Activated T-cell treated with anti-CD3 and anti-CD28 coated beads, Interleukin-2, amount 50 U/mL, for 72 hours (primary cell): ENCODE measurements around the gene C6orf47. TPM values are rescaled to one million over a fixed set of nuclear protein-coding genes. Genes with fewer than 3 reads are reported as not detected.
A peak's percentile ranks its signal among the peaks of the same experiment; 100 is the strongest.

Experiments used
- ATAC-seq, 2 donors: fragments of 150-1000 bp; cut with Tn5 transposase; replicated peaks in 1 of 2; 2 replicates each; pipeline ENCODE4 v1.10.0; 2021; ENCODE audit warnings: moderate library complexity in 2 of 2, mild to moderate bottlenecking in 1 of 2
- DNase-seq, 2 donors: peaks; one replicate each; pipeline ENCODE4 v3.0.0; 2021 to 2022; ENCODE audit warnings: mixed read lengths in 1 of 2
- H3K27ac Mint-ChIP-seq: one replicate; pipeline ENCODE4 v1.8.0; 2022; ENCODE audit warnings: mild to moderate bottlenecking, moderate library complexity, mixed read lengths
- H3K27me3 Mint-ChIP-seq: one replicate; pipeline ENCODE4 v1.8.0; 2022; ENCODE audit warnings: low read depth, mixed read lengths
- H3K36me3 Mint-ChIP-seq, 2 donors: one replicate each; pipeline ENCODE4 v1.8.0; 2022; ENCODE audit warnings: mixed read lengths in 2 of 2, mild to moderate bottlenecking in 1 of 2; ENCODE audit not compliant: insufficient read depth in 2 of 2
- H3K4me1 Mint-ChIP-seq: one replicate; pipeline ENCODE4 v1.8.0; 2022; ENCODE audit warnings: low read depth, mixed read lengths
- H3K4me3 Mint-ChIP-seq, 2 donors: one replicate each; pipeline ENCODE4 v1.8.0; 2022; ENCODE audit warnings: mild to moderate bottlenecking in 2 of 2, mixed read lengths in 2 of 2, moderate library complexity in 2 of 2
- H3K9me3 Mint-ChIP-seq, 2 donors: one replicate each; pipeline ENCODE4 v1.8.0; 2022; ENCODE audit warnings: mixed read lengths in 2 of 2
- total RNA-seq, 2 donors: library from RNA; stranded (reverse); gene quantifications; one replicate each; pipeline ENCODE4 v1.2.3, GENCODE V29; 2022

C6orf47 gene
- total RNA-seq, 2 donors from 2014 or later: 21.1 to 22.5 TPM

DNA sequence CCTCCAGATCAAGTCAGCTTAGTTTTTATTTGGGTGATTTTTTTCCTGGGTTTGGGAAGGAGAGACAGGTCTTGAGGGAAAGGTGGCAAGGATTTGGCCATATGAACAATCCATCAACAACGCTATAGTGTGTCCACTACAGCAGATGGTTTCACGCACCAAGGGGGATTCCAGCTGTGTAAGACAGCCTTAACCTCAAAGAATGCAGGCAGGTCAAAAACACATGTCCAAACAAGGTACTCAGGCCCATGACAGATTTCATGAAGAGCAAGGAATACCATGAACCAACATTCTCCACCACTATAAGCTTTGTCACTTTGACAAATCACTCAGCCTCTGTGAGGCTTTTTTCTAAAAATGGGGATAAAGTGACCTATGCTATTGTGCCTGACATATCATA is 43.6 kb downstream of the C6orf47 start:
- Mint-ChIP-seq H3K4me3 (peak overlapping the region; percentile 75 to 88), H3K36me3 (peaks cover 7 to 10% of the 10 kb centered on the region in 2 donors), H3K9me3 (no peaks in the 10 kb centered on the region), H3K4me1 (peaks cover 50% of the 10 kb centered on the region), H3K27ac (peak overlapping the region; percentile 66), H3K27me3 (no peaks in the 10 kb centered on the region)
- DNase-seq: no peak
- ATAC-seq: no peak

DNA sequence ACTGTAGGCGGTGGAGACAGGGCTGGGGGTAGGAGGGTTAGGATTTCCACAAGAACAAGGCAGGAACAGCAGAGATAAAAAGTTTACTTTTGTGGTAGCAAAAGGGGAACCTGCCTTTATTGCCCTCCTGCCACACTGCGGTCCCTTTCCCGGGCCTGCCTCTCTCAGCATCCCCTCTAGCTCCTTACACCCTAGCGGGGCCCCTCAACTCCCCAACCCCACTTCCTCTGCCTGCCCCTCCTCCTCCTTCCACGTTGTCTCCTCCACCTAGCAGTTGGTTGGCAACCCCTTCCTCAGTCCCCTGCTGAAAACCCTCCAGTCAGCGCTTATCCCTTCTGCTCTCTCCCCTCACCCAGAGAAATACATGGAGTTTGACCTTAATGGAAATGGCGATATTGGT is 44.8 kb downstream of the C6orf47 start:
- ATAC-seq (no peak), DNase-seq (peak; percentile 49 to 52)
- Mint-ChIP-seq H3K9me3 (no peaks in the 10 kb centered on the region), H3K27ac (peak overlapping the region; percentile 66), H3K4me3 (peak overlapping the region; percentile 75 to 88), H3K4me1 (peaks cover 44% of the 10 kb centered on the region), H3K27me3 (no peaks in the 10 kb centered on the region), H3K36me3 (no peaks in the 10 kb centered on the region)

DNA sequence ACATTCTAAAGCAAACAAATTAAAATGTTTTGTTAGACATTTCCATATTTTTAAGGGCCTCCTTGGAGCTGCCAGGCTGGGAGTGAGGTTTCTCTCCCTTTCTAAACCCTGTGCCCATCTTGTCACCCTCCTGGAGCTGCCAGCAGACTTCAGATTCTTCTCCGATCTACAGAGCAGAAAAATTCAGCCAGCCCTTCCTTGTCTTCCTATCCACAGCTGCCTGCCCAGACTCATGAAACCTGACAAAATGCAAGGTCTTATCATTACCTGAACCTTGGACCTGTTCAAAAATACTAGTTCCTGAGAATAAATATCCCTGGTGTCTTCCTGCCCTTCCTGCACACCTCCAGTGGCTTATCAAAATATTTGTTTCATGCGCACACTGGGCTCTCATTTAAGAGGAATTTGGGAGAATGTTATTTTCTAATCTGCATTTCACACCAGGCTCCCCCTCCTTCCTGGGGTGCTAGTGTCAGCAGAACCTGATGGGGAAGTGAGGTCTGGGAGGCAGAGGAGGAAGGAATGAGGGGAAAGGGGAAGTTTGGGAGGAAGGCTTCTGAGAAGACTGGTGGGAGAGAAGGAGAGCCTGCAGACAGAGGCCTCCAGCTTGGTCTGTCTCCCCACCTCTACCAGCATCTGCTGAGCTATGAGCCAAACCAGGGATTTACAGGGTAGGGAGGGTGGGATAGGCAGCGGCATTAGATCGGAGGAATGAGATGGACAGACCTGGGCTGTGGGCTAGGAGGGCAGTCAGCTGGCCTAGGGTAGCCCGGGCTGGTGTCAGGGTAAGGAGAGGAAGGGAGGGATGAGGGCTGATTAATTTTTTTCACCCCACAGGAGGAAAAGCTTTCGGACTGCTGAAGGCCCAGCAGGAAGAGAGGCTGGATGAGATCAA is 45.6 kb downstream of the C6orf47 start, which contains the start of gene AIF1:
TSS of gene AIF1 (plus strand) at position 551 of the 895 bp plus-strand sequence. CDS start at position 647, 96 bp downstream.
- Mint-ChIP-seq H3K9me3 (no peaks in the 10 kb centered on the region), H3K4me1 (peaks cover 44% of the 10 kb centered on the region), H3K4me3 (peak within 1 kb of the TSS; percentile 75 to 88), H3K27me3 (no peaks in the 10 kb centered on the region), H3K27ac (peak within 1 kb of the TSS; percentile 66), H3K36me3 (no peaks in the 10 kb centered on the region)
- DNase-seq: no peak
- ATAC-seq: no peak

DNA sequence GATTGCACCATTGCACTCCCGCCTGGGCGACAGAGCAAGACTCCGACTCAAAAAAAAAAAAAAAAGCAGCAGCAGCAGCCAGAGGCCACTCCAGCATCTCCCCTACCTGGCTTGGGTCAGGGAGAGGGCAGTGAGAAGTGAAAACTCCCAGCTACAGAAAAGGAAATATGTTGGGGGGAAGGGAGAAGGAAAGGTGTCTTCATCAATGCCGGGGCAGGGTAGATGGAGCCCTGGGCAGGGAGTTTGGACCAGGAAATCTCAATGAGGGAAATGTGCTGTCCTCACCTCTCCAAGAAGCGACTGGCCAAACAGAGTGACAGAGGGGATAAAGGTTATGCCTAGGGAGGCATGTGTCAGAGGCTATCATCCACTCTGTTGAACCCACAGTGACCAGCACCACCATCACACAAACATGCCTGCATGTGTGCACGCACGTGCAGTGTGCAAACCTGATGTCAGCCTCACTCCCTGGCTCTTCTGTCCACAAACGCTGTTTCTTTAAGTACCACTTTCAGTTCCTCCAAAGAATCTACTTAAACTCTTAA is 46.4 kb downstream of the C6orf47 start:
- no peak for DNase-seq
- no peak for ATAC-seq
- no peaks in the 10 kb centered on the region for H3K36me3 Mint-ChIP-seq
- peaks cover 44% of the 10 kb centered on the region for H3K4me1 Mint-ChIP-seq
- no peaks in the 10 kb centered on the region for H3K27me3 Mint-ChIP-seq
- H3K27ac Mint-ChIP-seq: no peak overlapping the region
- H3K4me3 Mint-ChIP-seq: no peak overlapping the region
- no peaks in the 10 kb centered on the region for H3K9me3 Mint-ChIP-seq

DNA sequence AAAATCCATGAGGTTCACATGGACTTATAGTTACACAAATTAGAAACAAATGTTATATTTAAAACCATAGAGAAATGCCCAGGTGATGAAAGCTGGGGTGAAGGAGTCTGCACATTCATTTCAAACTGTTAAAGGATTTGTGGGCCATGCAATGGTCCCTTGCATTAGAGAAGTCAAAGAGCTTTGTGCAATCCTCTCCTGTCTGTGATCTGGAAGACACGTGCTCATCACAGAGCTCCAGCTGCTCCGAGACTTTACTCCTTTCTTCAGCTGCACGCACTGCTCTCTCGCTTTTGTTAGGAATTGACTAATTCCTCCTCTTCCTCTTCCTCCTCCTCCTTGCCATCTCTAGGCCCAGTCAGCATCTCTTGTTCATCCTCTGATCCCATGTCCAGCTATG is 49.6 kb downstream of the C6orf47 start:
- Mint-ChIP-seq H3K27me3 (no peaks in the 10 kb centered on the region), H3K36me3 (no peaks in the 10 kb centered on the region), H3K9me3 (no peaks in the 10 kb centered on the region), H3K4me3 (no peak overlapping the region), H3K27ac (no peak overlapping the region), H3K4me1 (peaks cover 14% of the 10 kb centered on the region)
- no peak for ATAC-seq
- DNase-seq: no peak

DNA sequence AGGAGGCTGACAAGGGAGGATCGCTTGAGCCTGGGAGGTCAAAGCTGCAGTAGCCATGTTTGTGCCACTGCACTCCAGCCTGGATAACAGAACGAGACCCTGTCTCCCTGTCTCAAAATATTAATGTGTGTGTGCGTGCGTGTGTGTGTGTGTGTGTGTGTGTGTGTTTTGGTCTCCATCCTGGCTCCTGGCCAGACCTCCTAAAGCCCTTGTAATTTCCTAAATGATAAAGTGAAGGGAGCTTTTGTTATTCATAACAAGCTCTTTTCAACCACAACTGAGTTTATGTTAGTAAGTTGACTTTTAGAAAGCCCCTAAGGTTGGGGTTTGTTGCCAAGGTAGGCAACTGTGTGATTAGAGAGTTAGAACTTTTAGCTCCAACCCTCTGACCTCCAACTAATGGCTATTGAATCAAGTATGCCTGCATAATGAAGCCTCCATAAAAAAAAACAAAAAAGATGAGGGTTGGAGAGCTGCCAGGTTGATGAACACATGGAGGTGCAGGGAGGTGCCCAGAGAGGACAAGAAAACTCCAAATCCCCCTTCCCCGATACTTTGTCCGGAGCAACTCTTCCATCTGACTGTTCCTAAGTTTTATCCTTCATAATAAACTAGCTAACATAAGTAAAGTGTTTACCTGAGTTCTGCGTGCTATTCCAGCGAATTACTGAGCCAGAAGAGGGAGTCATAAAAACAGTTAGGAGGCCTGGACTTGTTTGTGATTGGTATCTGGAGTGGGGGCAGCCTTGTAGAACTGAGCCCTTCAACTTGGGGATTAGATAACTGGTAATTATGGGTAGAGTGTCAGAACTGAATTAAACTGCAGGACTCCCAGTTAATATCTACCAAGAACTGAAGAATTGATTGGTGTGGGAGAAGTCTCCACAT is 50.8 kb downstream of the C6orf47 start:
- DNase-seq (no peak), ATAC-seq (no peak)
- Mint-ChIP-seq H3K27me3 (no peaks in the 10 kb centered on the region), H3K4me3 (no peak overlapping the region), H3K36me3 (no peaks in the 10 kb centered on the region), H3K4me1 (peaks cover 2% of the 10 kb centered on the region), H3K9me3 (no peaks in the 10 kb centered on the region), H3K27ac (no peak overlapping the region)

Other genes starting within 250 kb of the C6orf47 start
- gene MICB, start 162.6 kb downstream of the C6orf47 start, total RNA-seq: 10 to 100 TPM; 18.7 to 22.3 TPM
- not detected for gene MCCD1, start 131.8 kb downstream of the C6orf47 start, total RNA-seq
- 100 to 1,000 TPM; 567 to 644 TPM for gene DDX39B, start 118.8 kb downstream of the C6orf47 start, total RNA-seq
- 1 to 10 TPM; 4.1 to 5.6 TPM for gene ATP6V1G2, start 114.2 kb downstream of the C6orf47 start, total RNA-seq
- gene NFKBIL1, start 113.2 kb downstream of the C6orf47 start, total RNA-seq: 10 to 100 TPM; 28.0 to 36.6 TPM
- gene LTA, start 88.5 kb downstream of the C6orf47 start, total RNA-seq: 100 to 1,000 TPM in 1 of 2 donors, 10 to 100 TPM in 1; 77.2 to 110 TPM
- gene TNF, start 85.2 kb downstream of the C6orf47 start, total RNA-seq: 10 to 100 TPM; 30.7 to 57.8 TPM
- gene LTB, start 78.4 kb downstream of the C6orf47 start, total RNA-seq: 10 to 100 TPM; 43.4 to 61.8 TPM
- gene LST1, start 74.5 kb downstream of the C6orf47 start, total RNA-seq: 10 to 100 TPM; 24.6 to 27.0 TPM
- 10 to 100 TPM; 15.0 to 24.7 TPM for gene NCR3, start 67.8 kb downstream of the C6orf47 start, total RNA-seq
- 10 to 100 TPM; 68.7 to 98.1 TPM for gene AIF1, start 45.5 kb downstream of the C6orf47 start, total RNA-seq
- 100 to 1,000 TPM; 260 to 285 TPM for gene PRRC2A, start 40.1 kb downstream of the C6orf47 start, total RNA-seq
- 100 to 1,000 TPM; 265 to 272 TPM for gene BAG6, start 8.1 kb downstream of the C6orf47 start, total RNA-seq
- gene APOM, start 4.9 kb downstream of the C6orf47 start, total RNA-seq: 1 to 10 TPM; 5.0 to 6.0 TPM
- 10 to 100 TPM; 30.3 to 37.7 TPM for gene GPANK1, start 4.2 kb upstream of the C6orf47 start, total RNA-seq
- gene CSNK2B, start 5.3 kb upstream of the C6orf47 start, total RNA-seq: 100 to 1,000 TPM; 208 to 209 TPM
- gene LY6G5B, start 9.2 kb upstream of the C6orf47 start, total RNA-seq: 10 to 100 TPM; 21.3 to 26.9 TPM
- gene LY6G5C, start 20.3 kb upstream of the C6orf47 start, total RNA-seq: 1 to 10 TPM; 2.3 to 6.9 TPM
- gene ABHD16A, start 42.5 kb upstream of the C6orf47 start, total RNA-seq: 10 to 100 TPM; 48.9 TPM
- not detected for gene LY6G6F, start 46.1 kb upstream of the C6orf47 start, total RNA-seq
- gene LY6G6D, start 54.6 kb upstream of the C6orf47 start, total RNA-seq: not detected
- under 1 TPM; 0.25 to 0.67 TPM for gene LY6G6C, start 61.0 kb upstream of the C6orf47 start, total RNA-seq
- gene MPIG6B, start 62.6 kb upstream of the C6orf47 start, total RNA-seq: under 1 TPM in 1 of 2 donors, not detected in 1; 0.10 TPM
- 10 to 100 TPM; 19.0 to 19.6 TPM for gene DDAH2, start 68.5 kb upstream of the C6orf47 start, total RNA-seq
- 100 to 1,000 TPM; 253 to 318 TPM for gene CLIC1, start 75.8 kb upstream of the C6orf47 start, total RNA-seq
- 10 to 100 TPM; 84.9 to 98.4 TPM for gene MSH5, start 79.2 kb upstream of the C6orf47 start, total RNA-seq
- gene SAPCD1, start 101.9 kb upstream of the C6orf47 start, total RNA-seq: 10 to 100 TPM; 15.7 to 18.0 TPM
- 1 to 10 TPM; 3.3 to 3.4 TPM for gene VWA7, start 116.5 kb upstream of the C6orf47 start, total RNA-seq
- 100 to 1,000 TPM in 1 of 2 donors, 10 to 100 TPM in 1; 91.3 to 101 TPM for gene VARS1, start 135.0 kb upstream of the C6orf47 start, total RNA-seq
- 100 to 1,000 TPM; 122 to 123 TPM for gene LSM2, start 146.2 kb upstream of the C6orf47 start, total RNA-seq
- 1 to 10 TPM; 2.9 to 3.1 TPM for gene HSPA1L, start 154.5 kb upstream of the C6orf47 start, total RNA-seq
- gene HSPA1A, start 154.8 kb upstream of the C6orf47 start, total RNA-seq: 10 to 100 TPM; 16.5 to 37.6 TPM
- 10 to 100 TPM; 31.6 to 44.9 TPM for gene HSPA1B, start 167.0 kb upstream of the C6orf47 start, total RNA-seq
- 10 to 100 TPM; 24.0 to 27.1 TPM for gene NEU1, start 202.0 kb upstream of the C6orf47 start, total RNA-seq
- under 1 TPM; 0.22 to 0.23 TPM for gene SLC44A4, start 218.2 kb upstream of the C6orf47 start, total RNA-seq
- gene EHMT2, start 236.9 kb upstream of the C6orf47 start, total RNA-seq: 10 to 100 TPM; 49.2 to 64.7 TPM
- gene ZBTB12, start 241.3 kb upstream of the C6orf47 start, total RNA-seq: 1 to 10 TPM in 1 of 2 donors, under 1 TPM in 1; 0.88 to 1.9 TPM